SK-N-SH (cell line): Measurements from ENCODE around the gene ATP11B. TPM values are rescaled to one million over a fixed set of nuclear protein-coding genes. Genes with fewer than 3 reads are reported as not detected.
A peak's percentile ranks its signal among the peaks of the same experiment; 100 is the strongest.

Experiments used
- CTCF ChIA-PET: fragments of 300-600, 350-600 bp; formaldehyde crosslinking; extraction: SDS; loops from one replicate; lab custom pipeline; 2021; lab: Yijun Ruan, JAX
- POLR2A ChIA-PET: fragments of 350-600 bp; sonication (Branson Sonifier 250); formaldehyde crosslinking; extraction: SDS; loops from one replicate; lab custom pipeline; 2020; ENCODE audit warnings: antibody characterized with exemption, inconsistent platforms; lab: Yijun Ruan, JAX
- DNase-seq: peaks from one replicate; pipeline ENCODE4 v3.0.0; 2012
- H2AFZ ChIP-seq: fragments of 200-600 bp; sonication (generic); 2 replicates; pipeline ENCODE4 v1.8.1; 2016; ENCODE audit warnings: antibody characterized with exemption, mild to moderate bottlenecking, low read depth
- H3F3A ChIP-seq: fragments of 200-600 bp; sonication (generic); replicated peaks from 2 replicates; pipeline ENCODE3; 2016; ENCODE audit warnings: antibody characterized with exemption, mild to moderate bottlenecking; ENCODE audit not compliant: insufficient read depth
- H3K27ac ChIP-seq, 2 experiments: fragments of 200-500 bp in 1 of 2; fragments of 200-600 bp in 1 of 2; sonication (Bioruptor generic) in 1 of 2; sonication (generic), shearing (Covaris generic) in 1 of 2; 2 replicates each; pipeline versions ENCODE4 v1.5.1 to v1.6.1; 2014 to 2016; ENCODE audit warnings: low read depth in 2 of 2, inconsistent platforms in 1 of 2, low read length in 1 of 2, mild to moderate bottlenecking in 1 of 2, mixed read lengths in 1 of 2
- H3K27me3 ChIP-seq: fragments of 200-600 bp; sonication (generic), shearing (Covaris generic); 2 replicates; pipeline ENCODE4 v1.6.1; 2016; ENCODE audit warnings: mixed run types; ENCODE audit not compliant: insufficient read depth
- H3K36me3 ChIP-seq, 2 experiments: fragments of 200-500 bp in 1 of 2; fragments of 200-600 bp in 1 of 2; sonication (Bioruptor generic) in 1 of 2; sonication (generic) in 1 of 2; replicated peaks in 1 of 2; 2 replicates each; pipeline versions ENCODE3 to v1.5.1; 2014 to 2016; ENCODE audit warnings: low read length in 1 of 2, mild to moderate bottlenecking in 1 of 2; ENCODE audit not compliant: insufficient read depth in 2 of 2, control insufficient read depth in 1 of 2
- H3K4me1 ChIP-seq, 2 experiments: fragments of 200-500 bp in 1 of 2; fragments of 200-600 bp in 1 of 2; sonication (Bioruptor generic) in 1 of 2; sonication (generic), shearing (Covaris generic) in 1 of 2; 2 replicates each; pipeline versions ENCODE4 v1.5.1 to v1.6.1; 2014 to 2016; ENCODE audit warnings: low read depth in 1 of 2, low read length in 1 of 2, mixed run types in 1 of 2; ENCODE audit not compliant: insufficient read depth in 2 of 2, control insufficient read depth in 1 of 2
- H3K4me2 ChIP-seq: fragments of 200-600 bp; sonication (generic), shearing (Covaris generic); 2 replicates; pipeline ENCODE4 v1.6.1; 2017; ENCODE audit warnings: mixed run types
- H3K4me3 ChIP-seq, 2 experiments: fragments of 200-500 bp in 1 of 2; fragments of 200-600 bp in 1 of 2; sonication (Bioruptor generic) in 1 of 2; sonication (generic), shearing (Covaris generic) in 1 of 2; 2 replicates each; pipeline versions ENCODE4 v1.5.1 to v1.8.1; 2014 to 2016; ENCODE audit warnings: low read depth in 2 of 2, inconsistent platforms in 1 of 2, low read length in 1 of 2, mild to moderate bottlenecking in 1 of 2, mixed read lengths in 1 of 2, moderate library complexity in 1 of 2
- H3K79me2 ChIP-seq: fragments of 200-600 bp; sonication (generic); 2 replicates; pipeline ENCODE4 v1.8.1; 2017; ENCODE audit warnings: mild to moderate bottlenecking; ENCODE audit not compliant: insufficient read depth
- H3K9ac ChIP-seq: fragments of 200-600 bp; sonication (generic); 2 replicates; pipeline ENCODE4 v1.6.1; 2017; ENCODE audit warnings: mixed run types
- H3K9me2 ChIP-seq: fragments of 200-600 bp; sonication (generic); 2 replicates; pipeline ENCODE4 v1.6.1; 2017; ENCODE audit warnings: mixed run types
- H3K9me3 ChIP-seq: fragments of 200-600 bp; sonication (generic); 2 replicates; pipeline ENCODE4 v1.6.1; 2017; ENCODE audit warnings: mixed run types, mild to moderate bottlenecking, moderate library complexity
- H4K20me1 ChIP-seq: fragments of 200-600 bp; sonication (generic); 2 replicates; pipeline ENCODE4 v1.6.1; 2017; ENCODE audit warnings: mild to moderate bottlenecking, mixed run types; ENCODE audit not compliant: insufficient read depth
- FOSL2 ChIP-seq: IDR thresholded peaks from 2 replicates; pipeline ENCODE4 v1.4.0; 2012; ENCODE audit warnings: low read depth, mild to moderate bottlenecking, moderate library complexity, borderline replicate concordance
- FOXJ3 ChIP-seq: sonication (generic); formaldehyde crosslinking; IDR thresholded peaks from 2 replicates; pipeline ENCODE4 v1.5.1; 2020; ENCODE audit warnings: mild to moderate bottlenecking, missing genetic modification reagents
- GABPA ChIP-seq: IDR thresholded peaks from 2 replicates; pipeline ENCODE4 v1.4.0; 2012; ENCODE audit warnings: low read depth, mild to moderate bottlenecking
- MEF2A ChIP-seq: IDR thresholded peaks from 2 replicates; pipeline ENCODE4 v1.4.0; 2012; ENCODE audit warnings: low read depth, borderline replicate concordance
- NFIC ChIP-seq: IDR thresholded peaks from 2 replicates; pipeline ENCODE4 v1.4.0; 2012; ENCODE audit warnings: borderline replicate concordance
- NRF1 ChIP-seq: IDR thresholded peaks from 2 replicates; pipeline ENCODE4 v1.6.1; 2012; ENCODE audit warnings: low read depth, mild to moderate bottlenecking, low read length
- SIN3A ChIP-seq: IDR thresholded peaks from 2 replicates; pipeline ENCODE4 v1.6.1; 2012; ENCODE audit warnings: low read depth, mild to moderate bottlenecking, low read length, moderate library complexity, borderline replicate concordance
- WGBS: methylation state at CpG from one replicate; pipeline ENCODE4 v1.1.6; 2017; ENCODE audit warnings: low lambda C conversion rate; 5-methylcytosine and 5-hydroxymethylcytosine counted together
- polyA plus RNA-seq, 3 experiments: library from polyadenylated mRNA; depleted of rRNA; stranded (reverse); fragments of >200 nt; gene quantifications; 2 replicates each; pipeline ENCODE4 v1.2.3, GENCODE V29; 2012
- TF ChIP-seq, protein P1 (sequence below): IDR thresholded peaks from 2 replicates; pipeline ENCODE4 v1.4.0; 2012; ENCODE audit warnings: low read depth
- TF ChIP-seq, protein P2 (sequence below): fragments of 150-350 bp; IDR thresholded peaks from 2 replicates; pipeline ENCODE4 v1.6.1; 2016; ENCODE audit warnings: mild to moderate bottlenecking, low read depth, low read length
- TF ChIP-seq, protein P3 (sequence below): IDR thresholded peaks from 2 replicates; pipeline ENCODE4; 2012
- TF ChIP-seq, protein P4 (sequence below): IDR thresholded peaks from 2 replicates; pipeline ENCODE4 v1.6.1; 2012; ENCODE audit warnings: mild to moderate bottlenecking, low read depth, low read length, moderate library complexity

The ATP11B gene
- polyA plus RNA-seq, 1 of the 3 experiments (the other 2 are of a cell fraction): 8.7 TPM

DNA sequence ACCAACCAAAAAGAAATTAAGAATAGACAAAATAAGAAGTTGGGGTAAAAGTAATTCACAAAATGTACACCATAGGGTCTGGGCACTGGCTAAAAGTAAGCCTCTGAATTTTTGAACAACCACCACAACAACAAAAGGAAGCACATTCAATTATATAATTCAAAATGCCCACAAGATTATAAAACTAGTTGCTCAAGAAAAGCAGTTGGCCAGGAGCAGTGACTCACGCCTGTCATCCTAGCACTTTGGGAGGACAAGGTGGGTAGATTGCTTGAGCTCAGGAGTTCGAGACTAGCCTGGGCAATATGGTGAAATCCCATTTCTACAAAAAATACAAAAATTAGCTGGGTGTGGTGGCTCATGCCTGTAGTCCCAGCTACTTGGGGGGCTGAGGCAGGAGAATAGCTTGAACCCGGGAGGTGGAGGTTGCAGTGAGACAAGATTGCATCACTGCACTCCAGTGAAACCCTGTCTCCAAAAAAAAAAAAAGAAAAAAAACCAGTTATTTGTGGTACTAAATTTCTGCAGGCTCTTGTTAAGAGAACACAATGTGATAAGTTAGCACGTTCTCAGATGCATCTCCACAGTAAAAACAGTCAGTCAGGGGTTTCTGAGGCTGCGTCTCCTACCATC lies 6.6 kb upstream of the ATP11B start:
- peaks cover 0 to 11% of the 10 kb centered on the region in 2 experiments; a peak in 2 of 4 replicates for H3K4me1 ChIP-seq
- no peaks in the 10 kb centered on the region for H3K9me3 ChIP-seq
- no peaks in the 10 kb centered on the region for H3K27me3 ChIP-seq
- H3K4me2 ChIP-seq: no peak overlapping the region
- peaks cover 15% of the 10 kb centered on the region for H3F3A ChIP-seq
- H2AFZ ChIP-seq: 0 out of 2 replicates have a peak overlapping the region, but pooled peaks have one; percentile 33
- H3K79me2 ChIP-seq: no peaks in the 10 kb centered on the region
- 91% methylated on average over 5 of the region's 5 CpGs for WGBS
- no peak overlapping the region for H3K9ac ChIP-seq
- H3K4me3 ChIP-seq: no peak overlapping the region
- H3K9me2 ChIP-seq: no peaks in the 10 kb centered on the region
- H3K36me3 ChIP-seq: no peaks in the 10 kb centered on the region
- no peak overlapping the region; a peak in 1 of 4 replicates for H3K27ac ChIP-seq
- no peak for TF ChIP-seq NFIC
- TF ChIP-seq MEF2A: no peak
- no peak for TF ChIP-seq GABPA
- TF ChIP-seq, protein P1, sequence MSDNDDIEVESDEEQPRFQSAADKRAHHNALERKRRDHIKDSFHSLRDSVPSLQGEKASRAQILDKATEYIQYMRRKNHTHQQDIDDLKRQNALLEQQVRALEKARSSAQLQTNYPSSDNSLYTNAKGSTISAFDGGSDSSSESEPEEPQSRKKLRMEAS: no peak
- TF ChIP-seq, protein P2, sequence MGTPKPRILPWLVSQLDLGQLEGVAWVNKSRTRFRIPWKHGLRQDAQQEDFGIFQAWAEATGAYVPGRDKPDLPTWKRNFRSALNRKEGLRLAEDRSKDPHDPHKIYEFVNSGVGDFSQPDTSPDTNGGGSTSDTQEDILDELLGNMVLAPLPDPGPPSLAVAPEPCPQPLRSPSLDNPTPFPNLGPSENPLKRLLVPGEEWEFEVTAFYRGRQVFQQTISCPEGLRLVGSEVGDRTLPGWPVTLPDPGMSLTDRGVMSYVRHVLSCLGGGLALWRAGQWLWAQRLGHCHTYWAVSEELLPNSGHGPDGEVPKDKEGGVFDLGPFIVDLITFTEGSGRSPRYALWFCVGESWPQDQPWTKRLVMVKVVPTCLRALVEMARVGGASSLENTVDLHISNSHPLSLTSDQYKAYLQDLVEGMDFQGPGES: no peak
- TF ChIP-seq FOSL2: no peak
- TF ChIP-seq NRF1: no peak
- TF ChIP-seq SIN3A: no peak
- TF ChIP-seq, protein P3, sequence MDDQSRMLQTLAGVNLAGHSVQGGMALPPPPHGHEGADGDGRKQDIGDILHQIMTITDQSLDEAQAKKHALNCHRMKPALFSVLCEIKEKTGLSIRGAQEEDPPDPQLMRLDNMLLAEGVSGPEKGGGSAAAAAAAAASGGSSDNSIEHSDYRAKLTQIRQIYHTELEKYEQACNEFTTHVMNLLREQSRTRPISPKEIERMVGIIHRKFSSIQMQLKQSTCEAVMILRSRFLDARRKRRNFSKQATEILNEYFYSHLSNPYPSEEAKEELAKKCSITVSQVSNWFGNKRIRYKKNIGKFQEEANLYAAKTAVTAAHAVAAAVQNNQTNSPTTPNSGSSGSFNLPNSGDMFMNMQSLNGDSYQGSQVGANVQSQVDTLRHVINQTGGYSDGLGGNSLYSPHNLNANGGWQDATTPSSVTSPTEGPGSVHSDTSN: no peak
- TF ChIP-seq, protein P4, sequence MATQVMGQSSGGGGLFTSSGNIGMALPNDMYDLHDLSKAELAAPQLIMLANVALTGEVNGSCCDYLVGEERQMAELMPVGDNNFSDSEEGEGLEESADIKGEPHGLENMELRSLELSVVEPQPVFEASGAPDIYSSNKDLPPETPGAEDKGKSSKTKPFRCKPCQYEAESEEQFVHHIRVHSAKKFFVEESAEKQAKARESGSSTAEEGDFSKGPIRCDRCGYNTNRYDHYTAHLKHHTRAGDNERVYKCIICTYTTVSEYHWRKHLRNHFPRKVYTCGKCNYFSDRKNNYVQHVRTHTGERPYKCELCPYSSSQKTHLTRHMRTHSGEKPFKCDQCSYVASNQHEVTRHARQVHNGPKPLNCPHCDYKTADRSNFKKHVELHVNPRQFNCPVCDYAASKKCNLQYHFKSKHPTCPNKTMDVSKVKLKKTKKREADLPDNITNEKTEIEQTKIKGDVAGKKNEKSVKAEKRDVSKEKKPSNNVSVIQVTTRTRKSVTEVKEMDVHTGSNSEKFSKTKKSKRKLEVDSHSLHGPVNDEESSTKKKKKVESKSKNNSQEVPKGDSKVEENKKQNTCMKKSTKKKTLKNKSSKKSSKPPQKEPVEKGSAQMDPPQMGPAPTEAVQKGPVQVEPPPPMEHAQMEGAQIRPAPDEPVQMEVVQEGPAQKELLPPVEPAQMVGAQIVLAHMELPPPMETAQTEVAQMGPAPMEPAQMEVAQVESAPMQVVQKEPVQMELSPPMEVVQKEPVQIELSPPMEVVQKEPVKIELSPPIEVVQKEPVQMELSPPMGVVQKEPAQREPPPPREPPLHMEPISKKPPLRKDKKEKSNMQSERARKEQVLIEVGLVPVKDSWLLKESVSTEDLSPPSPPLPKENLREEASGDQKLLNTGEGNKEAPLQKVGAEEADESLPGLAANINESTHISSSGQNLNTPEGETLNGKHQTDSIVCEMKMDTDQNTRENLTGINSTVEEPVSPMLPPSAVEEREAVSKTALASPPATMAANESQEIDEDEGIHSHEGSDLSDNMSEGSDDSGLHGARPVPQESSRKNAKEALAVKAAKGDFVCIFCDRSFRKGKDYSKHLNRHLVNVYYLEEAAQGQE: no peak
- no peak for TF ChIP-seq FOXJ3 (CRISPR knock-in tag)
- no peak for DNase-seq
- no peaks in the 10 kb centered on the region for H4K20me1 ChIP-seq
- POLR2A ChIA-PET: no interaction called here
- CTCF ChIA-PET: no interaction called here
